D341Med (cell line): ENCODE results near the gene C1S.
"Not testable (repeated sequence)": the region's sequence is repeated elsewhere in the genome, so short reads cannot be mapped to it uniquely, and the experiment has no call there.

Source experiments
- DNase-seq: peaks from one replicate; pipeline ENCODE4 v3.0.0; 2012; ENCODE audit warnings: low spot score

The C1S gene

DNA sequence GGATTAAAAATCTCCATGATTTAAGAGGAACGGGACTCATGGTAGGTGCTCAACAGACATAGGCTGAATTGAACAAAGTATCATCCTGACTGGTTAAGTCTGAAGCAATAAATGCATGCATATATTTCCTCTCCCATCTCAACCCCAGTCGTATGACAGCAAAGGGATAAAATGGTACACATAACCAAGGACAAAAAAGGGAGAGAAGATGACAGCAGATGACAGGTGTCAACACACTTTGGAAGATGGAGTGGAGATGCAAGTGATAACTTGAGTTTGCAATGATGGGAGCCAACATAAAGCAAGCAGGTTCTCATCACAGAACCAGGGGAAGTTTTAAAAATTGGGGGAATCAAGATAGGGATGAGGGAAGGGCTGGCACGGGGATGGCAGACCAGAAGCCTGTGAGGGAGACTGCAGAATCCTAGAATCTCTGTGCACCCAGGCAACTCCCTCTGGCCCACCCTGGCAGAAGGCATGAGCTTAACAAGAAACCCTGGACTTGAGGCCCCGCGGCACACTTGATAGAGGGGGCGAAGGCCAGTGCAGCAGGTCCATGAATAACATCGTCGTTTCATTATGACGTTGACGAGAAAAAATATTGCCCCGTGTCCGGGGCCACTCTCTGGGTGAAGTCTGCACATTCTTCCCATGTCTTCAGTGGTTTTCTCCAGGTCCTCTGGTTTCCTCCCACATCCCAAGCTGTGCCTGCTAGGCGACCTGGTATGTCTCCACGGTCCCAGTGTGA is 43.5 kb downstream of the C1S start:
- no peak for DNase-seq

DNA sequence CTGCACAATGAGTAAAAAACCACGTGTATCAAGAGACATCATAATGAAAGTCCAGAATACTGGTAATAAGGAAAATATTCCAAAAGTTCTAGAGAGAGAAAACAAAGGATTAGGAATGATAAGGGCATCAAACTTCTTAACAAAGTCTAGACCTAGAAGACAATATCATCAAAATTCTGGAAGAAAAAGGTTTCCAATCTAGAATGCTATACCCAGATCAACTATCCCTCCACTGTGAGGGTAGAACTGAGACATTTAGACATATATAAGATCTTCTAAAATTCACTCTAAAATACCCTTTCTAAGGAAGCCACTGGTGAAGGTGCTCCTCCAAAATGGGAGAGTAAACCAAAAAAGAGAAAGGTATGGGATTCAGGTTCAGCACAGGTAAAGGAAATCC is 45.6 kb downstream of the C1S start:
- DNase-seq, result no peak

DNA sequence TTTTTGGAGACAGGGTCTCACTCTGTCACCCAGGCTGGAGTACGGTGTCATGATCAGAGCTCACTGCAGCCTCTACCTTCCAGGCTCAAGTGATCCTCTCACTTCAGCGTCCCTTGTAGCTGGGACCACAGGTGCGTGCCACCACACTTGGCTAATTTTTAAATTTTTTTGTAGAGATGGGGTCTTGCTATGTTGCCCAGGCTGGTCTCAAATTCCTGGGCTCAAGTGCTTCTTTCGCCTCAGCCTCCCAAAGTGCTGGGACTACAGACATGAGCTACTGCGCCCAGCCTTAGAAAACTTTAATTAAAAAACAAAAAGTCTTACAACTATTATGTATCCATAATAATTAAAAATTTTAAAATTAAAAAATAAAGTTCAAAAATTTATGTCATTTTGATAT is 46.7 kb downstream of the C1S start:
- not testable (repeated sequence) for DNase-seq

DNA sequence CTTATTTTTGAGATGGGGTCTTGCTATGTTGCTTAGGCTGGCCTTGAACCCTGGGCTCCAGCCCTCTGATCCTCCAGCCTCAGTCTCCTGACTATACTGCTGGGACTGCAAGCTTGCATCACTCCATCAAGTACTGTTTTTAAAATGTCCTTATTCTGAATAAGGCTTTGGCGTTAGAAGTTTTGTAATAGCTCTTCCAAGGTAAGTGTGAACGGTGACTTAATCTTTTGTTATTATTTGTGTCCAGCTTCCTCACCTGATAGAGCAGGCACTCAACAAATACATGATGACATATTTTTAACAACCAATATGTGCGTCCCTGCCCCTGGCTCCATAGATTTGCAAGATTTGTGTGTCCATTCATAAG is 47.1 kb downstream of the C1S start:
- DNase-seq, result no peak

DNA sequence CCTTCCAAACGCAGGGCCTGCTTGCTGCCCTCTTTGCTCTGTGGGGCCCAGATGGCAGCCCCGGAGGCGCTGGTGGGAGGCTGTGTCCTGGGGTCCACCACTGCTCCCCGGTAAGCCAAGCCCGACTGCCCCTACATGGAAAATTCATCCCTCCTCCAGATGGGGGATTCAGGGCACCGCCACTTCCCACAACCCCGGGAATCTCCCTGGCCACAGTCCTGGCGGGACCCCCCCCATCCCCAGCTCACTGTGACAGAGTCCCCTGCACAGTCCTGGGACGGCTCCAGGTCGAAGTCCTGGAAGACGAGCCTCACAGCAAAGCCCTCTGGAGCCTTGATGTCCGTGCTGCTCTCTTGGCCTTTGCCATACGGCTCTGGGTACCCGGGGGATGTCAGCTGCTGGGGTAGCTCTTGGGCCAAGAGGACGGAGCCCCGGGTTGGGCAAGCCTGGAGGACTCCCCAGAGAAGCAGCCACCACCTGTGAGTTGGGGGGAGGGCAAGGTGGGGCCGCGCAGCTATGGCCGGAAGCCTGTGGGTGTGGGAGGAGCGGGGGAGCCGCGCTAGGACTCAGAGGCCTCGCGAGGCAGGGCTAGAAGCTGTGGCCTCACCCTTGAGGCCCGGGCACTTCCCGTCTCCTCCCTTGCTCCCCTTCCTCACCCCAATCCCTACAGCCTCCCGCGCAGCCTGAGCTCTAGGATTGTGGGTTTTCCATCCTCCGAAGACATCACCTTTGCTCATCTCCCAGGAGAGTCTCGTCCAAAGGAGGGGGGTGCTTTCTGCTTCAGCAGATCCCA is 47.7 kb downstream of the C1S start:
- DNase-seq, result no peak

DNA sequence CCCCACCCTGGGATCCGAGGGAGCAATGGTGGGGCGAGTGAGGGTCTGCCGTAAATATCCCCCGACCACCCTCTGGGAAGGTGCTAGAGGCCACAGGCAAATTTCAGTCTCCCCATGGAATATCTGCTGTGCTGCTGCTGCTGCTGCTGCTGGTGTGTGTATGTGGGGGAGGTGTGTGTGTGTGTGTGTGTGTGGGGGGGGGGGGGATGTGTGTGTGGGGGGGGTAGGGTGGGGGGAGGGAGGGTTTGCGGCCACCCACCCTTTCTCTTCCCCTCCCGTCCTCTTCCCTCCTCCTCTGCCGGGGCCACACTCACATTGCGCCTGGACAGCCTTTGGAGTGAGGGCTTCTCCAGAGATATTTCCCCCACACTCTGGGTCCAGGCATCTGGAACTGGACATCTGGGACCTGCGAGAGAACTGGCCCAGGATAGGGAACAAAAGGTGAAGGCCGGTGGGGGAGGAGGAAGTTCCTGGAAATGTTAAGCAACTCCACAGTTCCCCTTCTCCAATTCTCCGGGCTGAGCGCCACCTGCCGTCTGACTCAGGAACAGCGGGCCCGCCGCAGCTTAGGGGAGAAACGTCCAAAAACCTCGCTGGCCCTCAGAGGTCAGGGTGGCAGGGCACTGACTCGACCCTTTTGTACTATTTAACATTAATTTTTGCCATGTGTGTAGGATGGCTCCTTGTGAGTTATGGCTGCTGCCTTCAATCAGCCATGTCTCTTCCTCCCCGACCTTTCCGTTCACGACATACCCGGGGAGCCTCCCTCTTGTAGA is 48.5 kb downstream of the C1S start, which contains the start of gene C1RL:
Gene C1RL, minus strand, starts transcription at position 419 of the 776 bp plus-strand sequence. Its CDS starts 34 bp downstream, at position 385.
- peak; percentile 82 for DNase-seq

DNA sequence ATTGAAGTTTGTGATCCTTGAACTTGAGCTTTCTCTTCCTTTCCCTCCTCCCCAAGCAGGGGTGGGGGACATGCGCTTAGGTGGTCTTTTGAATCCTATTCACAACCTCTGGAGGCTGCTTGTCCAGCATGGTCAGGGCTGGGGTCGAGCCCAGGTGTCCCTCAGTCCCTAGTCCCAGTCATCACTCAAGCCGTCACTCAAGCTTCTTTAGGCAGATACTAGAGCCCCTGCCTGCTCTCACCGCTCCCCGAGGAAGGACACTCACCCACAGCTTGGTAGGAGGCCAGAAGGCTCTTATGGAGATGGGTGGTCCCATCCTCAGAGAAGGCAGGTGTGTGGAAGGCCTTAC is 49.0 kb downstream of the C1S start:
- DNase-seq, result no peak

DNA sequence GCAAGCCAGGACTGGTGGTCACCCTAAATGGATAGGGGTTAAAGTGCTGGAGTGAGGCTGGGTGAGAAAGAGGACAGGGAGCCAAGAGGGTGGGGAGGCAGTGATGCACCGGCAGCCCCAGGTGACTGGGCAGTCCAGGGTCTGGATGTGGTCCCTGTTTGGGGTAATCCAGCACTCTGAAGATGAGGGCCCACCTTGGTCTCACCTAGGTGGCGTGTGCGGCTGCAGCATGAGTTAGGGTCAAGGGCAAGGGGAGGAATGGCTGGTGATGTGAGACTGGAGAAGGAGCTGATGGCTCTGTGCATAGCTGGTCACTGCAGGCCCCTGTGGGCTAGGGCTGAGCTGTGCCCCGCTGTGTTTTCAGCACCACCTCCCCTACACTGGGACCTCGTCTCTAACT is 50.1 kb downstream of the C1S start:
- DNase-seq, result no peak

DNA sequence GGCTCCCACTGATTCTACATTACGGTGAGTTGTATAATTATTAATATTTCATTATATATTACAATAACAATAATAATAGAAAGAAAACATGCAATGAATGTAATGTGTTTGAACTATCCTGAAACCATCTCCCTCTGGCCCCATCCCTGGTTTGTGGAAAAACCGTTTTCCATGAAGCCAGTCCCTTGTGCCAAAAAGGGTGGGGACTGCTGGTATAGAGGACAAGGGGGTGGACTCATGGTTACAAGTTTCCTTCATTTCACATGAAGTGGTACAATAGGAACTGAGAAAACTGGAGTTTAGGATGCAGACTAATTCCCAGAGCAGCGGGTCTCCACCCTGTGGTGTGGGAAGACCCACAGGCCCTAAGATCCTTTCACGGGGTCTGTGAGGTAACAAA is 51.5 kb downstream of the C1S start:
- DNase-seq, result no peak

DNA sequence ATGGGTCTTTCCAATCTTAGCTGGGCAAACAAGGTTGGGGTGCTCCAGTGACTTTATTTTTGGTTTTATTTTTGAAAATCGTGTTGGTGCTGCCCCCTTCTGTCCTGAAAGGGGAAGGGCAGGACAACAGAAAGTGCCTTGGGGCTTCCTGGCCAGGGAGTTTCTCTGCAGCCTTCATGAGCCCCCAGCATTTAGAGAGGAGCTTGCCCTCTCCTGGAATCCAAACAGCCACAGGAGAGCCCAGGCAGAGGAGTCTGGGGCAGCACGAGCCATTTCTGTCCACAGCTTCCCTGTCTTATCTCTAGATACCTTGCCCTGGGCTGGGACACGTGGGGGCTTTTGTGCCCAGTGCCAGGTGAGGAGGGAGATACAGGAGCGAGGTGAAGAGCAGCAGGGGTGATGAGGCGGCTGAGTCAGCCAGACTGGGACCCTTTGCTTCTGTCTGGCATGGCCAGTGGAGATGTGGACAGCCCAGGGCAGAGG is 52.9 kb downstream of the C1S start:
- peak; percentile 67 for DNase-seq

DNA sequence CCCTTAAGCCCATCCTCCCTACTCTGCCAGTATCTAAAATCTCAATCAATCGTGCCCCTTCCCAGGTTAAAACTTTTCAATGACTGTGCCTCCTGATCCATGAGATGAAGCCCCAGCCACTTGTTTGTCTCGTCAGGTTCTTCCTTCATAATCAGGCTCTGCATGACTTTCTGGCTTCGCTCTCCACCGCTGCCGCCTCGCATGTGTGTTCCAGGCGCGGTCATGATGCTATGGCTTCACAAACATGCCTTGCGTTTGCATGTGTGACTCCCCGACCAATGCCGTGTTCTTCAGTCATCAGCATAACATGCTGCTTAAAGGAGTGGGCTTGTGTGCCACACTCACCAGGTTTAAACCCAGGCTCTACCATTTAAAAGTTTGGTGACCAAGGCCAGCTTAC is 53.5 kb downstream of the C1S start:
- DNase-seq, result no peak

DNA sequence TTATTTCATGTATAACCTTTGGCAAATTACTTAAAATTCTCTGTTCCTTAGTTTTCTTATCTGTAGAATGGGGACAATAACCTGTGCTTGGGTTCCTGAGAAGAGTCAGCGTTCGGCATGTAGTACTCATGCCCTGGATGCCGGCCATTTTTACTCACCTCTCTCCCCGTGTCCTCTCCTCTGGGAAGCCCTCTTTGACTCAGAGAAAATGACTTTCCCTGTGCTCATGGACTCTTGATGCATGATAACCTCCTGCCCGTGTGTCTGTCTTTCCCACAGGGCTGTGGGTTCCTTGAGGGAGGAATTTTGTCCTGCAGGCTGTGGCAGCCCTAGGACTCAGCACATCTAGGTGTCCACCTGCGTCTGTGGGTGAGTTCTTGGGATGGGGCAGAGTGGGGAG is 54.3 kb downstream of the C1S start:
- no peak for DNase-seq

DNA sequence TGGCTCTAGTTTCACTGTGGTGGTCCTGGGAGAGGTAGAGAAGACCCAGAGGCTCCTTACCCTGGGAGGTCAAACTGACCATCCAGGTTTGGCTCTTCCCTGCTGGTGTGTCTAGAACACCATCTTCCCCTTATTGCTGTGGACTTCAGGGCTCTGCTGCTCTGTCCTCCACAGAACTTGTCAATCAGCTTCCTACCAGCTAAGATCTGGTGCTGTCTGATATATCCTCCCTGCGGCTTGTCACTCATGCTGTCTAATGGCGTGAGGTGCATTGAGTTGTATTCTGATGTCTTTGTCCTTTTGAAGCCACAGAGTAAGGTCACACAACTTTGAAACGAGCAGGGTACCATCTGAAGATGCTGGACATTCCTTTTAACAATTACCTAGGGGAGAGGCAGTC is 55.7 kb downstream of the C1S start:
- no peak for DNase-seq

DNA sequence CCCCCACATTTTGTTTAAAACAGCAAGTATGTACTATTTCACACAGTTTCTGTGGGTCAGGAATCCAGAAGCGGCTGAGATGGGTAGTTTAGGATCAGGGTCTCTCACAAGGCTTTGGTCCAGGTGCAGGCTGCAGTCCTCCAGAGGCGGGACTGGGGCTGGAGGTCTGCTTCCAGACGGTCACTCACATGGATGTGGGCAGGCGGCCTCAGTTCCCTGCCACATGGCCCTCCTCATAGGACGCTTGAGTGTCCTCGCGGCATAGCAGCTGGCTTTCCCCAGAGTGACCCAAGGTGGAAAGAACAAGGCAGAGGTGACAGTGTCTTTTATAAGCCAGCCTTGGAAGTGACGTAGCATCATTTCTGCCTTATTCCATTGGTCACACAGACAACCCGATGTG is 56.4 kb downstream of the C1S start:
- DNase-seq, result no peak

DNA sequence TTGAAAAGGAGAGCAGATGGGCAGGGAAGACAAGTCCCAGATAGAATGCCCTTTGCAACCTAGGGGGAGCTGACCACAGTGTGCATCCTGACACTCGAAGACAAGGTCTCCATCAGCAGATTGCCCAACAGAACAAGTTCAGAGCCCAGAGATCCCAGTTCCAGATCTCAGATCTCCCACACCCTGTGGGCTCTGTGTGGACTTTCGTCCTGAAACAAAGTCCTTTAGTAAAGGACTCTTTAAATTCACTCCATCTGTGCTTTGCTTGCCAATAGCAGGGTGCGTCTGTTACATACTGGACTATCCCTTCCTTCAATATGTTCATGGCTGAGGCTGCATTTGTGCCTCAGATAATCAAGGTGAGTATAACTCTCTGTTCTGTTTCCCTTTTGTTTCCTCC is 57.2 kb downstream of the C1S start:
- no peak for DNase-seq

DNA sequence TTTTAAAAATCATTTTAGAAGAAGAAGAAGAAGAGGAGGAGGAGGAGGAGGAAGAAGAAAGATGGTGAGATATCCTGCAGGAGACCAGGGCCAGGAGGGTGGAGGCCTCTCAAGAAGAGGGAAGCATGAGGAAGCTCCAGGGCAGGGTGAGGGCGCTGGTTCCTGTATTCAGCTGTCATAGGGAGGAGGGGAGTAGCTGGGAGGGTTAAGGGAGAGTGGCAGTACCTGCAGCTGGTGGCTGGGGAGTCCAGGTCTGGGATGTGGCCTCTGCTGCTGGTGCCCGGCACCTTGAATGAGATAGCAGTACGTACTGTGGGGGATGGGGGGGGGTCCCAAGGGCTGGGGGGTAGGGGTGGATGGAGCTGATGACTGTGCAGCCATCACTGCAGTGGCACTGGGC is 58.4 kb downstream of the C1S start:
- no peak for DNase-seq

DNA sequence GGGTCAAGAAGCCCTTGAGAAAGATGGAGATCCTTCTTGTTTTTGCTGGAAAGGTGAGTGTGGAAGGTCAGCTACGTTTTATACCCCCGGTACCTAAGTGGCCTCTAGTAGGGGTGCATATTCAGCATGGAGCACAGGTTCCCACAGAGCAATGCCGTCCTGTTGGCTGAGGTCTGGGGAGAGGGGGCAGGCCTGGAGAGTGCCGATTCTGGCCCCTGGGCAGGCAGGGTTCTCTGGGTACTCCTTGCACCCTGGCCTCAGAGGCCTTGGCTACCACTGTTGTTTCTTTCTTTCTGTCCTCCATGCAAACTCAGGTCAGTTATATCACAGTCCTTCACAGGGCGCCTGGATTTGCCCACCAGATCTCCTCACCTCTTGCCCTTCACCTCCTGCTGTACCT is 59.6 kb downstream of the C1S start:
- no peak for DNase-seq
